Ovary (tissue), 9 donors: ENCODE results near the gene RYR2. TPM values are rescaled to one million over a fixed set of nuclear protein-coding genes. Genes with fewer than 3 reads are reported as not detected.

Experiments used
- DNase-seq, 5 donors: peaks; one replicate each; pipeline ENCODE4 v3.0.0-alpha.2; 2019 to 2020
- H3K27ac ChIP-seq, 2 donors: fragments of 200-600 bp; one replicate each; pipeline versions ENCODE4 v1.5.1 to v1.8.0; 2019 to 2022
- H3K27me3 ChIP-seq: fragments of 200-600 bp; one replicate; pipeline ENCODE4 v1.8.0; 2022
- H3K36me3 ChIP-seq: fragments of 200-600 bp; sonication (generic); one replicate; pipeline ENCODE4 v1.5.1; 2019
- H3K4me1 ChIP-seq: one replicate; pipeline ENCODE4 v1.8.1; 2013; ENCODE audit warnings: mild to moderate bottlenecking, moderate library complexity; ENCODE audit not compliant: insufficient read depth
- H3K4me3 ChIP-seq: fragments of 200-600 bp; sonication (generic); one replicate; pipeline ENCODE4 v1.5.1; 2017
- H3K9me3 ChIP-seq, 2 donors: fragments of 200-600 bp in 1 of 2; sonication (generic) in 1 of 2; one replicate each; pipeline versions ENCODE4 v1.5.1 to v1.8.1; 2013 to 2019; ENCODE audit warnings: mild to moderate bottlenecking in 1 of 2, moderate library complexity in 1 of 2
- EP300 ChIP-seq: sonication (generic); formaldehyde crosslinking; IDR thresholded peaks from one replicate; pipeline ENCODE4 v1.6.1; 2017; ENCODE audit warnings: antibody characterized with exemption
- POLR2A ChIP-seq: fragments of 450-650 bp; IDR thresholded peaks from one replicate; pipeline ENCODE4 v1.6.1; 2017; ENCODE audit warnings: antibody characterized with exemption, mild to moderate bottlenecking, moderate library complexity
- WGBS, 3 donors: extraction: QIAGEN DNeasy Blood & Tissue Kit in 1 of 3; methylation state at CpG; one replicate each; pipeline versions ENCODE4 v1.1.5 to v1.1.7; 2013 to 2017; 5-methylcytosine and 5-hydroxymethylcytosine counted together
- intact Hi-C, 4 donors: fragments of 100-400 bp; cut with DNase I; formaldehyde crosslinking; loops; one replicate each; pipeline versions ENCODE4 v1.11.0 to v1.15.1; 2022 to 2023
- polyA plus RNA-seq, 2 donors: library from polyadenylated mRNA; stranded (reverse); fragments of 200-250 nt in 1 of 2; fragments of 350-450 nt in 1 of 2; fragmentation: Illumina TruSeq in 1 of 2; extraction: RNeasy Lipid Tissue Mini Kit (QIAGEN cat#74804) in 1 of 2; gene quantifications; one replicate each; pipeline ENCODE4 v1.2.3, GENCODE V29; 2013 to 2014
- total RNA-seq, 7 donors: library from RNA; depleted of rRNA in 2 of 7; stranded (reverse); fragments of >200 nt in 2 of 7; fragmentation: NEBNext Ultra II Directional in 3 of 7; extraction: Animal tissue kit (Norgen Biotek cat#: 25700) in 3 of 7; gene quantifications; one replicate each; pipeline versions ENCODE4 v1.1.0 to v1.2.4, GENCODE V29; 2016 to 2023
- TF ChIP-seq, protein P1 (sequence below), 3 donors: fragments of 450-650 bp in 2 of 3; fragments of 200-600 bp in 1 of 3; IDR thresholded peaks; one replicate each; pipeline versions ENCODE4 v1.5.1 to v1.8.0; 2016 to 2022; ENCODE audit warnings: antibody characterized with exemption in 3 of 3, mild to moderate bottlenecking in 1 of 3
- donor health status: DM: no; HTN: no; CAD: no; lungs with moderate emphysema.
- donor health status: DM: no; HTN: no; CAD: no.
- donor health status: Bipolar disorder and iron deficiency.
- donor health status: DM: yes; HTN: yes; CAD: no.
- donor health status: DM: no; HTN: no; CAD: no.
- donor health status: DM: yes; HTN: yes; CAD: no.

The RYR2 gene
- total and polyA plus RNA-seq, 9 donors: 3.0 to 13.8 (median 5.4) TPM

DNA sequence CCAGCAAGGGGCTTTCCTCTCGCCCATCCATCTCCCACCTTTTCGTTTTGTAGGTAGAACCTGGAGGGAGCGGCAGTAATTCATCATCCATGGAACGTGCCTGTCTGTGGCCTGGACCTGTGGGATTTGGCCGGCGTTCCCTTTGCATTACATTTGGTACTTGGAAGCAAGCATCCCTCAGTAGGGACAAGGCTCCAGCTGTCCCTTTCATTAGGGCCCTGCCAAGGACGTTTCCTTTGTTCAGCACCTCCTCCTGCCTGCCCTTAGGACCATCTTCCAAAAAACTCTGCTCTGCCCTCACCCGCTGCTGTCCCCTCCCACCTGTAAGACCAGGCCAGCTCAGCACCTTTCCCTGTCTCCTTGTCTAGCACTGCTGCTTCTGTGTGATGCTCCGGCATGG lies 62.1 kb downstream of the RYR2 start:
- no peaks in the 10 kb centered on the region for H3K27me3 ChIP-seq
- no peaks in the 10 kb centered on the region for H3K9me3 ChIP-seq
- no peak for TF ChIP-seq POLR2A
- no peak for TF ChIP-seq EP300
- TF ChIP-seq, protein P1, sequence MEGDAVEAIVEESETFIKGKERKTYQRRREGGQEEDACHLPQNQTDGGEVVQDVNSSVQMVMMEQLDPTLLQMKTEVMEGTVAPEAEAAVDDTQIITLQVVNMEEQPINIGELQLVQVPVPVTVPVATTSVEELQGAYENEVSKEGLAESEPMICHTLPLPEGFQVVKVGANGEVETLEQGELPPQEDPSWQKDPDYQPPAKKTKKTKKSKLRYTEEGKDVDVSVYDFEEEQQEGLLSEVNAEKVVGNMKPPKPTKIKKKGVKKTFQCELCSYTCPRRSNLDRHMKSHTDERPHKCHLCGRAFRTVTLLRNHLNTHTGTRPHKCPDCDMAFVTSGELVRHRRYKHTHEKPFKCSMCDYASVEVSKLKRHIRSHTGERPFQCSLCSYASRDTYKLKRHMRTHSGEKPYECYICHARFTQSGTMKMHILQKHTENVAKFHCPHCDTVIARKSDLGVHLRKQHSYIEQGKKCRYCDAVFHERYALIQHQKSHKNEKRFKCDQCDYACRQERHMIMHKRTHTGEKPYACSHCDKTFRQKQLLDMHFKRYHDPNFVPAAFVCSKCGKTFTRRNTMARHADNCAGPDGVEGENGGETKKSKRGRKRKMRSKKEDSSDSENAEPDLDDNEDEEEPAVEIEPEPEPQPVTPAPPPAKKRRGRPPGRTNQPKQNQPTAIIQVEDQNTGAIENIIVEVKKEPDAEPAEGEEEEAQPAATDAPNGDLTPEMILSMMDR (IDR thresholded peaks at IDR 0.05): no peak
- WGBS, 3 donors: 89 to 94% (median 93%) methylated on average over 9 of the region's 9 CpGs
- DNase-seq: no peak
- H3K36me3 ChIP-seq: no peaks in the 10 kb centered on the region
- no peak overlapping the region for H3K27ac ChIP-seq
- no peak overlapping the region for H3K4me3 ChIP-seq
- intact Hi-C loops: no loop called here
- H3K4me1 ChIP-seq: no peaks in the 10 kb centered on the region

DNA sequence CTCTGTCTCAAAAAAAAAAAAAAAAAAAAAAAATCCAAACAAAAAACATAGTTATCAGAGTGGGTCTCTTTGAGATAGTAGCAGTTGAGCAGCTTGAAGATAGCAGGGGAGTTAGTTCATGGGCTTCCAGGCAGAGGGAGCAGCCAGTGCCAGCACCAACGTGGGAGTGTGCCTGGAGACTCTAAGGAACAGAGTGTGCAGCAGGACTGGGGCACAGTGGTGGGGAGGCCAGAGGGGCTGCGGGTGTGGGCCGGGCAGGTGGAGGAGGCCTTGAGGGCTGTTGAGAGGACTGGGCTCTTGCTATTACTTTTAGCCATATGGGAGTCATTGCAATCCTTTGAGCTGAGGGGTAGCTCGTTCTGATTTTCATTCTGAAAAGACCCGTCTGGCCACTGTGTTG lies 63.8 kb downstream of the RYR2 start:
- Histone ChIP-seq H3K9me3 (no peaks in the 10 kb centered on the region), H3K36me3 (no peaks in the 10 kb centered on the region), H3K4me3 (no peak overlapping the region), H3K4me1 (no peaks in the 10 kb centered on the region), H3K27me3 (no peaks in the 10 kb centered on the region), H3K27ac (no peak overlapping the region)
- WGBS, 3 donors: 44 to 57% (median 56%) methylated on average over 5 of the region's 5 CpGs
- intact Hi-C loops: no loop called here
- DNase-seq: peak in 1 of 5 donors; percentile 43
- TF ChIP-seq POLR2A: no peak
- no peak for TF ChIP-seq EP300
- TF ChIP-seq, protein P1 (IDR thresholded peaks at IDR 0.05): no peak

DNA sequence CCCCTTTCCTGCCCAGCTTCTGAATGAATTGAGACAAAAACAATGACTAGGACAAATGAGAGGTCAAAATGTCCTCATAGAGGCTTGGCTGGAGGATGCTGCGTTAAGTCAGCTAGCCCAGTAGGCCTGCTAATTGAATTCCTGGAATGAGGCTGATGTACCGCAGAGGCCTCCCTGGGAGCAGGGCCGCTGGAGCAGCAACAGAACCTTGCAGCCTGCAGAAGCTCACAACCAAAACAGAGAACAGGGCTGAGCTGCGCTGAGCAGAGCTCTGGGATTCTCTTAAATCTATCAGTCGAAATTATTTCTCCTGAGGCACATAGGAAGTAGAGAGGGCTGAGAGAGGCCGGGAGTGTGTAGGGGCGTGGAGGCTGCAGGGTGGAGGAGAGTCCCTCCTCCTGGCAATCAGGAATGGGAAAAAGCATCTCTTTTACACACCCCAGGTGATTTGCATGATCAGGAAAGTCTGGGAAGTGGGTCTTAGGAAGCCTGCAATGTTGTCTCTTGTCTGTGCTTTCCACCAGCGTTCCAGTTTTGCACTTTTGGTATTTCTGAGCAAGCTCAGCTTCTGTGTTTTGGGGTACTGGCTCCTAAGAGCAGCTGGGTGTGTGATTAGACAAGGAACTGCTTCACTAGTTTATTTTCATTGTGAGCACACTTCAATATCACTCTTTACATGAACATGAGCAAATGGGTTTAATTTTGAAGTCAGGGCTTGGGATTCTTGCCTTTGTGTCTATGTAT lies 66.5 kb downstream of the RYR2 start:
- H3K27me3 ChIP-seq: no peaks in the 10 kb centered on the region
- H3K4me1 ChIP-seq: no peaks in the 10 kb centered on the region

DNA sequence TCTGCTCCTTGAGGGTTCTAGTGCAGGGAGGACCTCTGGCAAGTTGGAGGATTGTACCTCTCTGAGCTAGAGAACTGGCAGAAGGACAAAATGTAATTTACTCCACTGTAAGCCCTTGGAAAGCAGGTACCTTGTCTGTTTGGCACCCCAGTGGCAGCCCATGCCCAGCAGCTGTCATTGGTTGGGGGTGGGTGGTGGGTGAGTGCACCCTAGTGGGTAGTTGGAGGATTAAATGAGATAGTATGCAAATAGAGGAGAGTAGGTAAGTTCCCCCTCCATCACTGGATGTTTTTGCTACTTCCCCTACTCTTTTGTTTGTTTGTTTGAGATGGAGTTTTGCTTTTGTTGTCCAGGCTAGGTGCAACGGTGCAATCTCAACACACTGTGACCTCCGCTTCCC lies 69.8 kb downstream of the RYR2 start:
- 48 to 73% (median 67%) methylated on average over 2 of the region's 2 CpGs for WGBS, 3 donors
- Histone ChIP-seq H3K27ac (no peak overlapping the region), H3K4me3 (no peak overlapping the region), H3K27me3 (no peaks in the 10 kb centered on the region), H3K4me1 (no peaks in the 10 kb centered on the region), H3K9me3 (no peaks in the 10 kb centered on the region), H3K36me3 (no peaks in the 10 kb centered on the region)
- no peak for DNase-seq
- TF ChIP-seq, protein P1 (IDR thresholded peaks at IDR 0.05): no peak
- no peak for TF ChIP-seq POLR2A
- TF ChIP-seq EP300: no peak
- intact Hi-C loops: no loop called here

More for the DNA sequence above, 66.5 kb downstream of the RYR2 start:
- Histone ChIP-seq H3K27ac (no peak overlapping the region), H3K9me3 (no peaks in the 10 kb centered on the region), H3K4me3 (no peak overlapping the region), H3K36me3 (no peaks in the 10 kb centered on the region)
- intact Hi-C loops: no loop called here
- peak in 2 of 5 donors; percentile 13 to 23 for DNase-seq
- WGBS, 3 donors: 19 to 32% (median 20%) methylated on average over 8 of the region's 8 CpGs
- TF ChIP-seq, protein P1 (IDR thresholded peaks at IDR 0.05): no peak
- no peak for TF ChIP-seq POLR2A
- no peak for TF ChIP-seq EP300
